CD4-positive, alpha-beta T cell treated with Interleukin-10 for 1 hour (primary cell): ENCODE measurements around the gene C17orf75.

Source experiments
- DNase-seq: peaks from one replicate; pipeline ENCODE4 v3.0.0-alpha.2; 2020

C17orf75 gene

GRCh38 chr17:32302860-32303649 is 38.9 kb downstream of the C17orf75 start:
- DNase-seq, result no peak

DNA sequence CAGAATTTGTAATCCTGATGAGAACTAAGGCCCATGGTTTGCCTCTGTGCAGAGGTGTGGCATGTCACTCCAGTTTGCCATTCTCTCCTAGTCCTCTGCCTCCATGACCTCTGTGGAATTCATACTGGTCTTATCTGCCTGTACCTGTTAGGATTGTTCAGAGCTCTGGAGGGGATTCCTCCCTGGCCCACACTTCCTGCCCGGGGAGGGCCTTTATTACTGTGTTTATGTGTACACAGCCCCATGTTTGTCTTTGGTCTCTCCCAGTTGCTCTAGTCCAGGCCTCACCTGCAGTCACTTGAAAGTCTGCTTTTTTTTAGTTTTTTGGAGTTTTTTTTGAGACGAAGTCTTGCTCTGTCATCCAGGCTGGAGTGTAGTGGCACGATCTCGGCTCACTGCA is 39.9 kb downstream of the C17orf75 start:
- DNase-seq, result no peak

DNA sequence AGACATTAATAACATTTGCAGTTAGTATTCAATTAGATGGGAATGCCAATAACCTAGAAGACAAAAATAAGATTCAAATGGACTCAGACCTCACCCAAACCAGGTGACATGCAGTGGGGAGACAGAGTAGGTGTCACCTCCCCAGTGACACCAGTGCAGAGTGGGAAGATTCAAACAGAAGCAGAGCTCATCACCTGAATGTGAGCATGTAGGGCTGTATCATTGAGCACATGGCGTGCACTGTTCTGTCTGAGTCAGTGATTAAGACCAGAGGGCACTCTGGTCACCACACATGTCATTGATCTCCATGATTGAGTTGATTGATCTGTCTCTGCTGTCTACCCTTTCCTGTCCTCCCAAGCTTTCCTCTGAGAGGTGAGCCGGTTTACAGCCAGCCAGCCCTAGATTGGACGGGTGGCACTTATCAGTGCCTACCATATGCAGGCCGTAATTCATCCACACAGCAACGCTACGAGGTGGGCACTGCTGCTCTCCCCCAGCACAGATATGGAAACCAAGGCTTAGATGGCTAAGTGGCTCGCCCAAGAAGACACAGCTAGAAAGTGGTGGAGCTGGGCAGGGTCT is 42.3 kb downstream of the C17orf75 start:
- DNase-seq, result no peak

DNA sequence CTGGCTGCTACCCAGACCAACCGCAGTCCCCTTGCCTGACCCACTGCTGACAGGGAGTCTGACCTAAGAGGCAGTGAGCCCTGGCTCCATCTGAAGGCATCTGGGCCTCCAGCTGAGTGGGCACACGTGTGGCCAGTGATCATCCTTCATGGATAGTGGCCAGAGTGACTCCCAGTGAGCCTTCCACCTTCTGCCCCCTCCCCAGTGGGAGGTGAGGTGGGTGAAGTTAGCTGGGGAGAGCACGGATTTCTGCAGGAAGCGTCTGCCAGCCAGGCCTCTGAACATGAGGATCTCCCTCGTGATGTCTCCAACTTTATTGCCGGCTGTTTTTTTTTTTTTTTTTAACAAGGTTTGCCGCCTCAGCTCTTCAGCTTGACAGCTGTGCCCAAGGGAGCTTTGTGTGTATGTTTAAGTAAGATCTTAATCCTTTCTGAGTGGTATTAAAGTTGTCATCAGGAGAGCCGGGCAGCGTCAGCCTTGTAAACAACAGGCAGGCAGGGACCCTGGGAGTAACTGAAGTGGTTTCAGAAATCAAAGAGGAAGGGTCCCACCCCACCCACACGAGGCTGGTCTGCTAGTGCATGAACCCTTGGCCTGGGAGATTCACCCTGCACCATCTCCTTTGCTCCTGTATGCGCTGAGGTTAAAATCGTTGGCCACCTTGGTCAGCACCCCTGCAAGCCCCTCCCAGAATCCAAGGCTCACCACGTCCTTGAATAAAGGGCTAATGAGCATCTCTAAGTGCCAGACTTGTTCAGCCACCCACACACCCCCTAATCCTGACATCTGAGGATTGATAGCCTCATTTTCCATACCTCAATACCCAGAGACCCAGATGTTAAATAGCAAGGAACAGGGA is 43.0 kb downstream of the C17orf75 start:
- DNase-seq, result no peak

GRCh38 chr17:32298298-32298697 is 43.7 kb downstream of the C17orf75 start:
- DNase-seq, result no peak

DNA sequence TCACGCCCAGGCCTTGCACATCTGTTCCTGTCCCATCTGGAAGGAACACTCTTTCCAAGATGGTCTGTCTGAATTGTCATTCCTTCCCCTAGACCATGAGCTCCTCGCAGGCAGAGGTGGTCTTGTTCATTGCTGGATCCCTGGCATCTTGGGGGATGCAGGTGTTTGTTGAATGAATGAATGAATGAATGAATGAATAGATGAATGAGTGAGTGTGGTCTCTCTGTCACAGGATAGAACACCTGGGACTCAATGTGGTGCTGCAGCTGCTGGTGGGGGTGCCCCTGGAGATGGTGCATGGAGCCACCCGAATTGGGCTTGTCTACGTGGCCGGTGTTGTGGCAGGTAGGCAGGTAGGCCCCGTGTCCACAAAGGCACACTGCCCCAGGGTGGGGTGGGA is 44.1 kb downstream of the C17orf75 start:
- no peak for DNase-seq

GRCh38 chr17:32297424-32297823 is 44.5 kb downstream of the C17orf75 start:
- no peak for DNase-seq

GRCh38 chr17:32292094-32292493 is 49.9 kb downstream of the C17orf75 start:
- no peak for DNase-seq

GRCh38 chr17:32289471-32290070 is 52.4 kb downstream of the C17orf75 start:
- DNase-seq, result no peak

GRCh38 chr17:32288615-32289014 is 53.4 kb downstream of the C17orf75 start:
- DNase-seq, result no peak

GRCh38 chr17:32287804-32288511 is 54.0 kb downstream of the C17orf75 start:
- no peak for DNase-seq

DNA sequence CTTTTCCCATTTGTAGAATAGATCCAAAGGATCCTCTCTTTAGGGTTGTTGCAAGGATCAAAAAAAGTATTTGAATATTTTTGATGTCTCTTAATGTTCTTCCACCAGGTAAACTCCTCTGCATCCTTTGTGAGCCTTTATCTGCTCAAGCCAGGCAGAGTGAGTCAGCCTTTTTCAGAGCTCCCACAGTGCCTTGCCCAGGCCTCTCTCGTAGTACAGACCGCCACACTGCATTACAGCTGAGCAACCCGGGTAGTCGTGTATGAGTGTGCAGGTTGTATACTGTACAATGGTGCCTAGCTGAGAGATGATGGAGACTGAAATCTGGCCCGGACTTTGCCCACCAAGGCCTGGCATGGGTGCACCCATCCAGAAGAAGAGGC is 55.5 kb downstream of the C17orf75 start:
- no peak for DNase-seq

GRCh38 chr17:32285746-32286517 is 56.0 kb downstream of the C17orf75 start:
- DNase-seq, result no peak

DNA sequence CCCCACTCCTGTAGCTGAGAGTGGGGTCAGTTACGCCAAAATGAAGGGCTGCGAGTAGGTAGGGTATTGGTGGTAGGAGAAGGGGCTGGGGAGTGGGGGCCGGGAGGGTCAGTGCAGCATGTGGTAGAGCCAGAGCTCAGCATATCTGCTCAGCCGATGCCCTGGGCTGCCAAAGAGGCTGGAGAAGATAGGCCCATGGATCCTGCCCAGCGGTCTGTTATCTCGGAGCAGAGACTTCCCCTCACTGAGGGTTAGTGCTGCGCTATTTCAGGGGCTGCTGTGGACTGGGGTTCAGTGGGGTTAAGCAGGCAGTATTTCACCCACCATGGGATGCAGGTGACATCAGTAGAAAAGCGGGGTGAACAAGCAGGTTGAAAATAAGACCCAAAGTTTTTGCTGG is 56.7 kb downstream of the C17orf75 start:
- DNase-seq, result no peak

DNA sequence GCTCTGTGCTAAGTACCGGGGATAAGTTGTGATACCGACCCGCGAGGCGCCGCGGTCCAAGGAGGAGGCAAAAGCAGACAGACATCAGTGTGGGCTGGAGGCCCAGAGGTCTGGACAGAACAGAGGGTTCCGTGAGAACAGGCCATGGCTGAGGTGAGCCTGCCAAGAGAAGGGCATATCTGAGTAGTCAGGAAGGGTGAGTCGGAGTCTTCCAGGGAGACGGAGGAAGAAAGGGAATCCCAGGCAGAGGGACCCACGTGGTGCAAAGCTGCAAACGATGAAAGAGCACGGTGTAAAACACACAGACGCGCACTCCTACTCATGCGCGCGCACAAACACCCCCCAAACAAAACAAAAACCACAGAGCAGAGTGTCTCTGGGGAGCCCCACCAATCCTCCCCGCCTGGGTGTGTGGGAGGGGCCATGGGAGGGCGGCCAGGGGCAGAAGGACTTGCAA is 58.2 kb downstream of the C17orf75 start:
- DNase-seq, result no peak

- DNase-seq, result no peak
Measured at GRCh38 chr17:32281011-32281451, 60.9 kb downstream of the C17orf75 start.

GRCh38 chr17:32279891-32280716 is 61.9 kb downstream of the C17orf75 start:
- no peak for DNase-seq

- DNase-seq, result no peak
Measured at GRCh38 chr17:32278815-32279214, 63.2 kb downstream of the C17orf75 start.
